Measurements from ENCODE around the gene GP5. TPM values are rescaled to one million over a fixed set of nuclear protein-coding genes. Genes with fewer than 3 reads are reported as not detected.

The GP5 gene
- total RNA-seq = not detected in 2 replicates

GRCh38 chr3:194399166-194399565 lies at the start of gene GP5:
Gene GP5 (minus strand): TSS chr3:194399266. CDS start chr3:194398282, 984 bp downstream.

GRCh38 chr3:194369522-194370279 lies 29.4 kb downstream of the GP5 start, which contains the start of gene LRRC15:
Gene LRRC15 (minus strand): TSS chr3:194369743. CDS start chr3:194361043, 8,700 bp downstream.

GRCh38 chr3:194351080-194351672 lies 47.9 kb downstream of the GP5 start, which contains the start of gene CPN2:
Gene CPN2 (minus strand): TSS chr3:194351328. CDS start chr3:194342702, 8,626 bp downstream.

Other genes starting within 250 kb of the GP5 start
- gene CPN2, start 47.9 kb downstream of the GP5 start, total RNA-seq = not detected in 2 replicates
- gene LRRC15, start 29.5 kb downstream of the GP5 start, total RNA-seq = not detected in 2 replicates
- gene ATP13A3, start 87.7 kb upstream of the GP5 start, total RNA-seq = 191 and 268 TPM in 2 replicates
- gene TMEM44, start 234.2 kb upstream of the GP5 start, total RNA-seq = 7.5 and 14.7 TPM in 2 replicates

All from tracheal epithelial cell (primary cell).